Stomach (tissue), 4 donors: ENCODE measurements around the gene RABGEF1.
"Not testable (repeated sequence)": the region's sequence is repeated elsewhere in the genome, so short reads cannot be mapped to it uniquely, and the experiment has no call there.

Experiments used
- POLR2A ChIP-seq, 4 donors: fragments of 450-650 bp; IDR thresholded peaks; one replicate each; pipeline ENCODE4 v1.6.1; 2016; ENCODE audit warnings: antibody characterized with exemption in 4 of 4, control low read depth in 2 of 4, mild to moderate bottlenecking in 1 of 4, moderate library complexity in 1 of 4
- POLR2AphosphoS5 ChIP-seq, 3 donors: sonication (generic); formaldehyde crosslinking; IDR thresholded peaks; one replicate each; pipeline ENCODE4 v1.6.1; 2016; ENCODE audit warnings: antibody characterized with exemption in 3 of 3
- TF ChIP-seq, protein P1 (sequence below), 7 experiments: fragments of 450-650 bp in 4 of 7; fragments of 200-600 bp in 3 of 7; sonication (generic) in 3 of 7; IDR thresholded peaks; one replicate each; pipeline ENCODE4 v1.5.1; 2016 to 2019; ENCODE audit warnings: antibody characterized with exemption in 7 of 7, control low read depth in 2 of 7, mild to moderate bottlenecking in 1 of 7

DNA sequence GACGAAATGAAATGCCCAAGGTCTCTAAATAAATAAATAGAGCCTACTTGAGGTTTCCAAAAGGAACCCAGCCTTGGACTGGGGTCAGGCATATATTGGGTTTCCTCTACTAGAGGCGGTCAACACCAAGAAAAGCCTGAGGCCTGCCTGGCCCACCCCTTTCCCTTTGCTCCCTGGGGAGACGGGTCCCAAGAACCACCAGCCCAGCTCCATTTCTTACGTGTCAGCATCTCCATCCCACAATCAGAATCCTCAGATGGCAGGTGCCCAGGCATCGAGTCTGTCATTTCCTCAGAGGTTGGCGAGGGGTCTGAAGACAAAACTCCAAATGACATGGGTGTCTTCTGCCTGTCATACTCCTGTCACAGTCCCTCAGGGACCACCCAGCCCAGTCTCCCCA lies 90.4 kb downstream of the RABGEF1 start:
- TF ChIP-seq, protein P1, sequence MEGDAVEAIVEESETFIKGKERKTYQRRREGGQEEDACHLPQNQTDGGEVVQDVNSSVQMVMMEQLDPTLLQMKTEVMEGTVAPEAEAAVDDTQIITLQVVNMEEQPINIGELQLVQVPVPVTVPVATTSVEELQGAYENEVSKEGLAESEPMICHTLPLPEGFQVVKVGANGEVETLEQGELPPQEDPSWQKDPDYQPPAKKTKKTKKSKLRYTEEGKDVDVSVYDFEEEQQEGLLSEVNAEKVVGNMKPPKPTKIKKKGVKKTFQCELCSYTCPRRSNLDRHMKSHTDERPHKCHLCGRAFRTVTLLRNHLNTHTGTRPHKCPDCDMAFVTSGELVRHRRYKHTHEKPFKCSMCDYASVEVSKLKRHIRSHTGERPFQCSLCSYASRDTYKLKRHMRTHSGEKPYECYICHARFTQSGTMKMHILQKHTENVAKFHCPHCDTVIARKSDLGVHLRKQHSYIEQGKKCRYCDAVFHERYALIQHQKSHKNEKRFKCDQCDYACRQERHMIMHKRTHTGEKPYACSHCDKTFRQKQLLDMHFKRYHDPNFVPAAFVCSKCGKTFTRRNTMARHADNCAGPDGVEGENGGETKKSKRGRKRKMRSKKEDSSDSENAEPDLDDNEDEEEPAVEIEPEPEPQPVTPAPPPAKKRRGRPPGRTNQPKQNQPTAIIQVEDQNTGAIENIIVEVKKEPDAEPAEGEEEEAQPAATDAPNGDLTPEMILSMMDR (IDR thresholded peaks at IDR 0.05): not testable (repeated sequence)
- not testable (repeated sequence) for TF ChIP-seq POLR2A, POLR2AphosphoS5 (IDR thresholded peaks at IDR 0.05)
